IMR-90 (cell line): ENCODE data around the gene COTL1. TPM values are rescaled to one million over a fixed set of nuclear protein-coding genes. Genes with fewer than 3 reads are reported as not detected.

Experiments
- ATAC-seq: fragments of 200-7000 bp; cut with Tn5 transposase; 2 replicates; pipeline ENCODE4 v1.9.1; 2020; ENCODE audit warnings: low read depth, mild to moderate bottlenecking, moderate library complexity
- BruUV-seq: library from RNA; stranded (reverse); fragments of 400-500 nt; replicated peaks from 2 replicates; lab custom pipeline; 2021; lab: Mats Ljungman, UMichigan
- CTCF ChIA-PET: fragments of 300-600 bp; formaldehyde crosslinking; extraction: SDS; loops from one replicate; lab custom pipeline; 2021; ENCODE audit warnings: antibody characterized with exemption; lab: Yijun Ruan, JAX
- POLR2A ChIA-PET: fragments of 300-600 bp; sonication (Branson Sonifier 250); formaldehyde crosslinking; loops from one replicate; lab custom pipeline; 2022; ENCODE audit warnings: antibody characterized with exemption; ENCODE audit not compliant: unreplicated experiment; lab: Charles Lee
- DNase-seq: peaks from one replicate; pipeline ENCODE4 v3.0.0; 2013
- H2AFZ ChIP-seq: replicated peaks from 2 replicates; pipeline ENCODE3; 2013; ENCODE audit warnings: low read length, mild to moderate bottlenecking; ENCODE audit not compliant: poor library complexity
- H2AK5ac ChIP-seq: 2 replicates; pipeline ENCODE4 v1.6.1; 2013; ENCODE audit warnings: low read depth, low read length, inconsistent platforms
- H2AK9ac ChIP-seq: replicated peaks from 2 replicates; pipeline ENCODE3; 2013; ENCODE audit warnings: mild to moderate bottlenecking, low read depth, low read length, moderate library complexity; ENCODE audit not compliant: poor library complexity
- H2BK120ac ChIP-seq: 2 replicates; pipeline ENCODE4 v1.6.1; 2013; ENCODE audit warnings: low read depth, low read length, inconsistent platforms
- H2BK15ac ChIP-seq: 3 replicates; pipeline ENCODE4 v1.6.1; 2013; ENCODE audit warnings: low read depth, low read length, inconsistent platforms
- H2BK20ac ChIP-seq: 2 replicates; pipeline ENCODE4 v1.6.1; 2013; ENCODE audit warnings: low read depth, mild to moderate bottlenecking, inconsistent platforms, low read length, moderate library complexity
- H2BK5ac ChIP-seq: 2 replicates; pipeline ENCODE4 v1.6.1; 2013; ENCODE audit warnings: mild to moderate bottlenecking, low read depth, low read length, inconsistent platforms; ENCODE audit not compliant: poor library complexity, severe bottlenecking
- H3K14ac ChIP-seq: replicated peaks from 2 replicates; pipeline ENCODE4 v1.6.1; 2013; ENCODE audit warnings: low read depth, low read length, inconsistent platforms
- H3K18ac ChIP-seq: 2 replicates; pipeline ENCODE4 v1.6.1; 2013; ENCODE audit warnings: low read depth, low read length, control low read depth
- H3K23ac ChIP-seq: 2 replicates; pipeline ENCODE4 v1.6.1; 2013; ENCODE audit warnings: low read depth, low read length, inconsistent platforms
- H3K27ac ChIP-seq: 2 replicates; pipeline ENCODE4 v1.5.1; 2013; ENCODE audit warnings: mild to moderate bottlenecking, control low read depth, low read length; ENCODE audit not compliant: insufficient read depth
- H3K27me3 ChIP-seq: 2 replicates; pipeline ENCODE4 v1.6.1; 2013; ENCODE audit warnings: low read length; ENCODE audit not compliant: control insufficient read depth, insufficient read depth
- H3K36me3 ChIP-seq: 2 replicates; pipeline ENCODE4 v1.6.1; 2013; ENCODE audit warnings: low read length, mixed read lengths; ENCODE audit not compliant: control insufficient read depth, insufficient read depth
- H3K4ac ChIP-seq: 2 replicates; pipeline ENCODE4 v1.6.1; 2013; ENCODE audit warnings: low read depth, low read length, inconsistent platforms
- H3K4me1 ChIP-seq: 2 replicates; pipeline ENCODE4 v1.6.1; 2013; ENCODE audit warnings: low read length, mixed read lengths; ENCODE audit not compliant: control insufficient read depth, insufficient read depth
- H3K4me2 ChIP-seq: 2 replicates; pipeline ENCODE4 v1.6.1; 2013; ENCODE audit warnings: low read depth, mild to moderate bottlenecking, control low read depth, low read length, moderate library complexity
- H3K4me3 ChIP-seq: 2 replicates; pipeline ENCODE4 v1.5.1; 2013; ENCODE audit warnings: low read depth, mild to moderate bottlenecking, control low read depth, low read length, moderate library complexity; ENCODE audit not compliant: insufficient read depth
- H3K56ac ChIP-seq: 2 replicates; pipeline ENCODE4 v1.6.1; 2013; ENCODE audit warnings: low read length, inconsistent platforms; ENCODE audit not compliant: insufficient read depth; ENCODE audit errors: extremely low read depth
- H3K79me1 ChIP-seq, 2 experiments: 2 replicates each; pipeline ENCODE4 v1.6.1; 2013; ENCODE audit warnings: low read length in 2 of 2, inconsistent platforms in 1 of 2, low read depth in 1 of 2
- H3K9ac ChIP-seq: 2 replicates; pipeline ENCODE4 v1.6.1; 2013; ENCODE audit warnings: low read depth, low read length, control low read depth
- H3K9me1 ChIP-seq: 2 replicates; pipeline ENCODE4 v1.6.1; 2013; ENCODE audit warnings: low read length, inconsistent platforms; ENCODE audit not compliant: insufficient read depth
- H3K9me3 ChIP-seq: 2 replicates; pipeline ENCODE4 v1.6.1; 2013; ENCODE audit warnings: low read length; ENCODE audit not compliant: control insufficient read depth, insufficient read depth
- H4K20me1 ChIP-seq: 2 replicates; pipeline ENCODE4 v1.6.1; 2013; ENCODE audit warnings: low read length, inconsistent platforms; ENCODE audit not compliant: insufficient read depth
- H4K5ac ChIP-seq: 2 replicates; pipeline ENCODE4 v1.6.1; 2013; ENCODE audit warnings: mild to moderate bottlenecking, low read depth, low read length, control low read depth
- H4K8ac ChIP-seq, 2 experiments: 2 replicates each; pipeline ENCODE4 v1.6.1; 2013; ENCODE audit warnings: low read depth in 2 of 2, low read length in 2 of 2, control low read depth in 1 of 2, inconsistent platforms in 1 of 2
- H4K91ac ChIP-seq: 2 replicates; pipeline ENCODE4 v1.6.1; 2013; ENCODE audit warnings: low read depth, low read length, inconsistent platforms; ENCODE audit not compliant: insufficient read depth
- BHLHE40 ChIP-seq: fragments of 150-350 bp; IDR thresholded peaks from 2 replicates; pipeline ENCODE4 v1.6.1; 2016; ENCODE audit warnings: mild to moderate bottlenecking, low read depth, low read length
- CEBPB ChIP-seq: IDR thresholded peaks from 2 replicates; pipeline ENCODE4 v1.6.1; 2012; ENCODE audit warnings: low read depth, low read length, improper control_type of control experiment
- CTCF ChIP-seq: conservative IDR thresholded peaks from 2 replicates; pipeline ENCODE4 v1.5.1; 2012; ENCODE audit warnings: mild to moderate bottlenecking, low read depth, low read length, improper control_type of control experiment
- ELK1 ChIP-seq: fragments of 150-350 bp; IDR thresholded peaks from 2 replicates; pipeline ENCODE4 v1.6.1; 2016; ENCODE audit warnings: low read depth, mild to moderate bottlenecking, low read length, moderate library complexity, borderline replicate concordance
- FOS ChIP-seq: fragments of 150-350 bp; IDR thresholded peaks from 2 replicates; pipeline ENCODE4 v1.6.1; 2016; ENCODE audit warnings: low read depth, low read length
- MAFK ChIP-seq: IDR thresholded peaks from 2 replicates; pipeline ENCODE4 v1.6.1; 2012; ENCODE audit warnings: low read depth, low read length, improper control_type of control experiment
- MAZ ChIP-seq: IDR thresholded peaks from 2 replicates; pipeline ENCODE4 v1.6.1; 2012; ENCODE audit warnings: low read depth, mild to moderate bottlenecking, low read length, improper control_type of control experiment, moderate library complexity, borderline replicate concordance
- MXI1 ChIP-seq: IDR thresholded peaks from 2 replicates; pipeline ENCODE4 v1.6.1; 2012; ENCODE audit warnings: low read depth, mild to moderate bottlenecking, low read length, moderate library complexity, borderline replicate concordance
- NFE2L2 ChIP-seq: fragments of 150-350 bp; IDR thresholded peaks from 2 replicates; pipeline ENCODE4 v1.6.1; 2016; ENCODE audit warnings: low read depth, mild to moderate bottlenecking, low read length
- POLR2A ChIP-seq: IDR thresholded peaks from 2 replicates; pipeline ENCODE4 v1.6.1; 2012; ENCODE audit warnings: mild to moderate bottlenecking, low read depth, low read length
- RAD21 ChIP-seq: IDR thresholded peaks from 2 replicates; pipeline ENCODE4 v1.6.1; 2012; ENCODE audit warnings: low read length, improper control_type of control experiment
- RCOR1 ChIP-seq: IDR thresholded peaks from 2 replicates; pipeline ENCODE4 v1.6.1; 2012; ENCODE audit warnings: mild to moderate bottlenecking, low read length, improper control_type of control experiment; ENCODE audit not compliant: insufficient replicate concordance
- RFX5 ChIP-seq: IDR thresholded peaks from 2 replicates; pipeline ENCODE4 v1.8.0; 2012; ENCODE audit warnings: low read depth, mild to moderate bottlenecking, low read length, moderate library complexity
- SMC3 ChIP-seq: fragments of 150-350 bp; IDR thresholded peaks from 2 replicates; pipeline ENCODE4 v1.6.1; 2016; ENCODE audit warnings: low read depth, mild to moderate bottlenecking, antibody characterized with exemption, low read length, moderate library complexity
- USF2 ChIP-seq: fragments of 150-350 bp; IDR thresholded peaks from 2 replicates; pipeline ENCODE4 v1.6.1; 2017; ENCODE audit warnings: mild to moderate bottlenecking, antibody characterized with exemption, low read length, low read depth
- WGBS, 2 experiments: methylation state at CpG; one replicate each; pipeline versions ENCODE4 v1.1.5 to v1.1.7; 2013; ENCODE audit warnings: missing lambda C conversion rate in 2 of 2; ENCODE audit not compliant: insufficient read length in 1 of 2; ENCODE audit errors: extremely low coverage in 2 of 2; 5-methylcytosine and 5-hydroxymethylcytosine counted together
- dilution Hi-C: fragments of 300-500 bp; cut with HindIII; formaldehyde crosslinking; loops from one replicate; pipeline ENCODE4 v1.14.3; 2018; ENCODE audit warnings: low sequenced_read_pairs; ENCODE audit not compliant: unreplicated experiment
- in situ Hi-C: fragments of 300-500 bp; cut with MboI; formaldehyde crosslinking; loops from 3 replicates; pipeline ENCODE4 v1.14.3; 2019; ENCODE audit warnings: low sequenced_read_pairs, inconsistent platforms, mixed read lengths
- intact Hi-C: fragments of 100-400 bp; cut with micrococcal nuclease; formaldehyde crosslinking; loops from 2 replicates; pipeline ENCODE4 v1.10.0; 2022
- polyA plus RNA-seq, 3 experiments: library from polyadenylated mRNA; depleted of rRNA; stranded (reverse); fragments of >200 nt; gene quantifications; 2 replicates each; pipeline ENCODE4 v1.2.3, GENCODE V29; 2012; ENCODE audit warnings: low replicate concordance in 1 of 3
- total RNA-seq: library from RNA; depleted of rRNA; stranded (reverse); fragments of >200 nt; gene quantifications from 2 replicates; pipeline ENCODE4 v1.2.3, GENCODE V29; 2012

COTL1 gene
- total and polyA plus RNA-seq, 2 of the 4 experiments (the other 2 are of a cell fraction) = 144 to 258 TPM

GRCh38 chr16:84630446-84631152 is 12.7 kb upstream of the COTL1 start:
- H4K91ac ChIP-seq = no peak overlapping the region
- POLR2A ChIA-PET = no interaction called here
- H2AFZ ChIP-seq = no peak overlapping the region
- no peak overlapping the region for H3K56ac ChIP-seq
- H3K4me3 ChIP-seq = no peak overlapping the region
- no peak overlapping the region for H3K4ac ChIP-seq
- H3K4me1 ChIP-seq = peaks cover 4% of the 10 kb centered on the region; the same call in 1 of the 2 replicates
- no peak for TF ChIP-seq USF2
- no peak for TF ChIP-seq RCOR1
- no peak for TF ChIP-seq BHLHE40
- TF ChIP-seq RAD21 = no peak
- TF ChIP-seq MXI1 = no peak
- TF ChIP-seq SMC3 = no peak
- no peak for TF ChIP-seq POLR2A
- no peak for TF ChIP-seq MAFK
- TF ChIP-seq CTCF = no peak
- TF ChIP-seq ELK1 = no peak
- TF ChIP-seq NFE2L2 = no peak
- TF ChIP-seq RFX5 = no peak
- no peak for TF ChIP-seq FOS
- TF ChIP-seq CEBPB = no peak
- TF ChIP-seq MAZ = no peak
- no peak overlapping the region for H2BK5ac ChIP-seq
- CTCF ChIA-PET = no interaction called here
- H3K4me2 ChIP-seq = no peak overlapping the region
- H4K20me1 ChIP-seq = no peaks in the 10 kb centered on the region
- WGBS, 2 experiments = no CpG with 5 or more reads among the region's 16 CpGs
- no TSS peak for BruUV-seq
- no peak overlapping the region for H2BK20ac ChIP-seq
- H3K9me3 ChIP-seq = no peaks in the 10 kb centered on the region
- intact Hi-C loops = no loop called here
- H3K14ac ChIP-seq = no peak overlapping the region
- no peak overlapping the region for H4K8ac ChIP-seq
- H2AK9ac ChIP-seq = no peak overlapping the region
- H3K18ac ChIP-seq = no peak overlapping the region
- in situ Hi-C loops = loop anchor here (25.0 kb wide), 2 partner anchors 332 to 343 kb away; partner anchors contain the start of gene WFDC1
- H2AK5ac ChIP-seq = no peak overlapping the region
- no peak overlapping the region for H3K27ac ChIP-seq
- H3K9me1 ChIP-seq = peaks cover 7% of the 10 kb centered on the region; the same call in 1 of the 2 replicates
- no peaks in the 10 kb centered on the region for H3K27me3 ChIP-seq
- no peak overlapping the region for H2BK15ac ChIP-seq
- no peak overlapping the region for H3K9ac ChIP-seq
- H3K79me1 ChIP-seq = no peaks in the 10 kb centered on the region
- DNase-seq = no peak
- no peak overlapping the region for H2BK120ac ChIP-seq
- H4K5ac ChIP-seq = no peak overlapping the region
- ATAC-seq = no peak
- H3K36me3 ChIP-seq = no peaks in the 10 kb centered on the region
- dilution Hi-C loops = no loop called here
- H3K23ac ChIP-seq = no peak overlapping the region
